BE2C (cell line): ENCODE data around the gene IFT52.
"Not testable (repeated sequence)": the region's sequence is repeated elsewhere in the genome, so short reads cannot be mapped to it uniquely, and the experiment has no call there.

ENCODE experiments used
- DNase-seq: peaks from one replicate; pipeline ENCODE4 v3.0.0-alpha.2; 2020
- H3K27me3 ChIP-seq: fragments of 250-450 bp; sonication (Bioruptor Pico); 2 replicates; pipeline ENCODE4 v1.5.1; 2020; ENCODE audit warnings: mild to moderate bottlenecking
- H3K36me3 ChIP-seq: fragments of 250-450 bp; sonication (Bioruptor Pico); 2 replicates; pipeline ENCODE4 v1.5.1; 2020; ENCODE audit warnings: mild to moderate bottlenecking
- H3K4me1 ChIP-seq: fragments of 250-450 bp; sonication (Bioruptor Pico); 2 replicates; pipeline ENCODE4 v1.5.1; 2020
- H3K4me3 ChIP-seq: 2 replicates; pipeline ENCODE4 v1.5.1; 2011; ENCODE audit warnings: low read depth, low read length
- H3K9me3 ChIP-seq: fragments of 250-450 bp; sonication (Bioruptor Pico); 2 replicates; pipeline ENCODE4 v1.5.1; 2020
- TF ChIP-seq, protein P1 (sequence below): IDR thresholded peaks from 2 replicates; pipeline ENCODE4 v1.5.1; 2012; ENCODE audit warnings: mild to moderate bottlenecking, low read depth, low read length

Gene IFT52

DNA sequence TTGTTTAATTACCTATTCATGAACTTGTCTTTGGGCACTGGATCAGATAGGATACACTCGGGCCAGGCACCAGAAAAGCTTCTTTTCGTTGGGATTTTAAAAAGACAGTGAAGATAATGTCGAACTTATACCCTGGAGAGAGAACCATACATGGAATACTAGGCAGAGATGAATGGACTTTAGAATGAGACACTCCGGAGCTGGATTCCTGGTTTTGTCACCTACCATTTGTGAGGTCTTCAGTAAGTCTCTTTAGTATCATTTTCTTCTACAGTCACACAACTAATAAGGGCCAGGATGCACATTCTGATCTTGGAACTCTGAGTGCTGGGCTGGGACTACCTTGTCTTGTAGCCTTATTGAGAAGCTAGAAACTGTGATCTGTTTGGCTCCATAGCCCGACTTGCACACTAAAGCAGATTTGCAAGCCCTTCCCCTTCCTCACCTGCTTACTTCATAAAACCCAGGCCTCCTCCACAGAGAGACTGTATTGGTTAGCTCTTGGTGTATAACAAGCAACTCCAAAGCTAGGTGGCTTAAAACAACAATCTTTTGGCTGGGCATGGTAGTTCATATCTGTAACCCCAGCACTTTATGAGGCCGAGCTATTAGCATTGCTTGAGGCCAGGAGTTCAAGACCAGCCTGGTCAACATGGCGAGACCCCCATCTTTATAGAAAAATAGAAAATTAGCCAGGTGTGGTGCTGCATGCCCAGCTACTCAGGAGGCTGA lies 7.4 kb upstream of the IFT52 start:
- H3K36me3 ChIP-seq, result no peaks in the 10 kb centered on the region
- TF ChIP-seq, protein P1, sequence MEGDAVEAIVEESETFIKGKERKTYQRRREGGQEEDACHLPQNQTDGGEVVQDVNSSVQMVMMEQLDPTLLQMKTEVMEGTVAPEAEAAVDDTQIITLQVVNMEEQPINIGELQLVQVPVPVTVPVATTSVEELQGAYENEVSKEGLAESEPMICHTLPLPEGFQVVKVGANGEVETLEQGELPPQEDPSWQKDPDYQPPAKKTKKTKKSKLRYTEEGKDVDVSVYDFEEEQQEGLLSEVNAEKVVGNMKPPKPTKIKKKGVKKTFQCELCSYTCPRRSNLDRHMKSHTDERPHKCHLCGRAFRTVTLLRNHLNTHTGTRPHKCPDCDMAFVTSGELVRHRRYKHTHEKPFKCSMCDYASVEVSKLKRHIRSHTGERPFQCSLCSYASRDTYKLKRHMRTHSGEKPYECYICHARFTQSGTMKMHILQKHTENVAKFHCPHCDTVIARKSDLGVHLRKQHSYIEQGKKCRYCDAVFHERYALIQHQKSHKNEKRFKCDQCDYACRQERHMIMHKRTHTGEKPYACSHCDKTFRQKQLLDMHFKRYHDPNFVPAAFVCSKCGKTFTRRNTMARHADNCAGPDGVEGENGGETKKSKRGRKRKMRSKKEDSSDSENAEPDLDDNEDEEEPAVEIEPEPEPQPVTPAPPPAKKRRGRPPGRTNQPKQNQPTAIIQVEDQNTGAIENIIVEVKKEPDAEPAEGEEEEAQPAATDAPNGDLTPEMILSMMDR, result no peak
- no peak overlapping the region for H3K4me3 ChIP-seq
- no peaks in the 10 kb centered on the region for H3K4me1 ChIP-seq
- no peak for DNase-seq
- no peaks in the 10 kb centered on the region for H3K27me3 ChIP-seq
- H3K9me3 ChIP-seq, result no peaks in the 10 kb centered on the region

GRCh38 chr20:43583982-43584432 lies 6.7 kb upstream of the IFT52 start:
- no peak overlapping the region for H3K4me3 ChIP-seq
- H3K4me1 ChIP-seq, result no peaks in the 10 kb centered on the region
- no peaks in the 10 kb centered on the region for H3K27me3 ChIP-seq
- TF ChIP-seq, protein P1, result no peak
- H3K9me3 ChIP-seq, result no peaks in the 10 kb centered on the region
- H3K36me3 ChIP-seq, result no peaks in the 10 kb centered on the region
- peak; percentile 41 for DNase-seq

GRCh38 chr20:43584448-43585136 lies 6.1 kb upstream of the IFT52 start:
- no peaks in the 10 kb centered on the region for H3K36me3 ChIP-seq
- TF ChIP-seq, protein P1, result no peak
- H3K9me3 ChIP-seq, result no peaks in the 10 kb centered on the region
- no peak overlapping the region for H3K4me3 ChIP-seq
- no peaks in the 10 kb centered on the region for H3K27me3 ChIP-seq
- no peak for DNase-seq
- no peaks in the 10 kb centered on the region for H3K4me1 ChIP-seq

- Histone ChIP-seq H3K36me3 (no peaks in the 10 kb centered on the region), H3K4me3 (no peak overlapping the region), H3K4me1 (peaks cover 4% of the 10 kb centered on the region; the same call in 1 of the 2 replicates), H3K27me3 (no peaks in the 10 kb centered on the region), H3K9me3 (no peaks in the 10 kb centered on the region)
- DNase-seq, result no peak
- TF ChIP-seq, protein P1, result no peak
Observed at GRCh38 chr20:43586641-43587040, 4.1 kb upstream of the IFT52 start.

DNA sequence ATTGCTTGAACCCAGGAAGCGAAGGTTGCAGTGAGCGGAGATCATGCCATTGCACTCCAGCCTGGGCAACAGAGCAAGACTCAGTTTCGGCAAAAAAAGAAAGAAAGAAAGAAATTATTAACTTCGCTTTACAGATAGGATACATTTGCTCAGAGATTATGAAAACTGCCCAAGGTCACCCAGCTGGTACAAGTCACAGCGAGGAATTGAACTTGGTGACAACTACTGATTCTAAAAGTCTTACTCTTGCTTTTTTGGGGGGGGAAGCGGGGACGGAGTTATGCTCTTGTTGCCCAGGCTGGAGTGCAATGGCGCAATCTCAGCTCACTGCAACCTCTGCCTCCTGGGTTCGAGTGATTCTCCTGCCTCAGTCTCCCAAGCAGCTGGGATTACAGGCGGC lies 2.2 kb upstream of the IFT52 start:
- H3K36me3 ChIP-seq, H3K4me3 ChIP-seq, H3K27me3 ChIP-seq, H3K4me1 ChIP-seq, DNase-seq, H3K9me3 ChIP-seq: not testable (repeated sequence)

GRCh38 chr20:43590036-43590391 lies 723 bp upstream of the IFT52 start:
- Histone ChIP-seq H3K4me3 (peak overlapping the region; percentile 94), H3K27me3 (no peaks in the 10 kb centered on the region), H3K9me3 (no peaks in the 10 kb centered on the region), H3K4me1 (peaks cover 4% of the 10 kb centered on the region; the same call in 1 of the 2 replicates), H3K36me3 (no peaks in the 10 kb centered on the region)
- peak; percentile 29 for DNase-seq
- TF ChIP-seq, protein P1, result no peak

- H3K4me3 ChIP-seq, H3K4me1 ChIP-seq, H3K27me3 ChIP-seq, H3K9me3 ChIP-seq, DNase-seq: not testable (repeated sequence)
- H3K36me3 ChIP-seq, result peaks cover 28% of the 10 kb centered on the region
Observed at GRCh38 chr20:43601960-43602359, 11.2 kb downstream of the IFT52 start.
